OCI-LY7 (cell line): ENCODE data around the gene GK2. TPM values are rescaled to one million over a fixed set of nuclear protein-coding genes. Genes with fewer than 3 reads are reported as not detected.

ENCODE experiments used
- BruUV-seq: library from RNA; stranded (reverse); fragments of 400-500 nt; replicated peaks from 2 replicates; lab custom pipeline; 2021; lab: Mats Ljungman, UMichigan
- CTCF ChIA-PET: fragments of 300-600 bp; sonication (Branson Sonifier 250); formaldehyde crosslinking; loops from one replicate; lab custom pipeline; 2022; ENCODE audit warnings: antibody characterized with exemption; ENCODE audit not compliant: unreplicated experiment; lab: Charles Lee
- POLR2A ChIA-PET: fragments of 300-600 bp; sonication (Branson Sonifier 250); formaldehyde crosslinking; loops from one replicate; lab custom pipeline; 2022; ENCODE audit warnings: antibody characterized with exemption; lab: Charles Lee
- DNase-seq: peaks from one replicate; pipeline ENCODE4 v3.0.0-alpha.2; 2015; ENCODE audit warnings: low spot score
- H2AFZ ChIP-seq: fragments of 200-600 bp; sonication (generic), shearing (Covaris generic); 2 replicates; pipeline ENCODE4 v1.6.1; 2014; ENCODE audit warnings: mild to moderate bottlenecking, antibody characterized with exemption, low read length, moderate library complexity
- H3K27ac ChIP-seq: fragments of 200-600 bp; sonication (generic); 2 replicates; pipeline ENCODE4 v1.5.1; 2014; ENCODE audit warnings: mixed run types, low read depth, mild to moderate bottlenecking, moderate library complexity, low read length, inconsistent platforms; ENCODE audit not compliant: poor library complexity, severe bottlenecking
- H3K36me3 ChIP-seq: fragments of 200-600 bp; sonication (generic); 2 replicates; pipeline ENCODE4 v1.6.1; 2014; ENCODE audit warnings: mild to moderate bottlenecking, antibody characterized with exemption, low read length, moderate library complexity, mixed read lengths; ENCODE audit not compliant: insufficient read depth
- H3K4me1 ChIP-seq: fragments of 200-600 bp; sonication (generic); 2 replicates; pipeline ENCODE4 v1.5.1; 2014; ENCODE audit warnings: mild to moderate bottlenecking, low read length; ENCODE audit not compliant: insufficient read depth, poor library complexity, severe bottlenecking
- H3K4me2 ChIP-seq: fragments of 200-600 bp; sonication (generic); 2 replicates; pipeline ENCODE4 v1.6.1; 2014; ENCODE audit warnings: mild to moderate bottlenecking, low read length
- H3K4me3 ChIP-seq: fragments of 200-600 bp; sonication (generic); 2 replicates; pipeline ENCODE4 v1.5.1; 2014; ENCODE audit warnings: mild to moderate bottlenecking, low read depth, low read length; ENCODE audit not compliant: poor library complexity, severe bottlenecking
- H3K79me2 ChIP-seq: fragments of 200-600 bp; sonication (generic); 2 replicates; pipeline ENCODE4 v1.6.1; 2016; ENCODE audit warnings: low read depth, mild to moderate bottlenecking, low read length, moderate library complexity, mixed read lengths; ENCODE audit not compliant: insufficient read depth
- H3K9me2 ChIP-seq: fragments of 200-600 bp; sonication (generic); 2 replicates; pipeline ENCODE4 v1.6.1; 2016; ENCODE audit warnings: mild to moderate bottlenecking, low read length, mixed read lengths; ENCODE audit not compliant: insufficient read depth
- H3K9me3 ChIP-seq: fragments of 200-600 bp; sonication (generic); 2 replicates; pipeline ENCODE4 v1.6.1; 2014; ENCODE audit warnings: mild to moderate bottlenecking, mixed run types, low read length, mixed read lengths
- H4K20me1 ChIP-seq: fragments of 200-600 bp; sonication (generic); 2 replicates; pipeline ENCODE4 v1.6.1; 2014; ENCODE audit warnings: mild to moderate bottlenecking, antibody characterized with exemption, low read length, moderate library complexity, mixed read lengths; ENCODE audit not compliant: insufficient read depth
- CTCF ChIP-seq: fragments of 200-600 bp; sonication (generic); conservative IDR thresholded peaks from 2 replicates; pipeline ENCODE4 v1.5.1; 2014; ENCODE audit warnings: mild to moderate bottlenecking, antibody characterized with exemption, low read length, moderate library complexity, mixed read lengths
- EZH2phosphoT487 ChIP-seq: fragments of 200-600 bp; sonication (generic); IDR thresholded peaks from 2 replicates; pipeline ENCODE4 v1.6.1; 2018; ENCODE audit warnings: low read depth, borderline replicate concordance, mild to moderate bottlenecking, mixed run types, antibody characterized with exemption, low read length, moderate library complexity, mixed read lengths
- intact Hi-C: fragments of 100-400 bp; cut with micrococcal nuclease; formaldehyde crosslinking; loops from one replicate; pipeline ENCODE4 v1.10.0; 2022; ENCODE audit not compliant: unreplicated experiment
- total RNA-seq, 2 experiments: library from RNA; depleted of rRNA in 1 of 2; stranded (reverse); fragments of >200 nt in 1 of 2; shearing (Covaris generic) in 1 of 2; gene quantifications; 2 replicates each; pipeline ENCODE4 v1.2.3, GENCODE V29; 2014 to 2022

GK2 gene
- total RNA-seq, 2 experiments from 2014 or later: not detected

- no peaks in the 10 kb centered on the region for H3K79me2 ChIP-seq
- no peak for DNase-seq
- no peaks in the 10 kb centered on the region for H3K36me3 ChIP-seq
- H4K20me1 ChIP-seq: no peaks in the 10 kb centered on the region
- POLR2A ChIA-PET: no interaction called here
- no peaks in the 10 kb centered on the region for H3K9me3 ChIP-seq
- H3K9me2 ChIP-seq: no peaks in the 10 kb centered on the region
- CTCF ChIA-PET: interaction anchor here (0.5 kb wide), 1 partner anchor 217 kb away, joined by 3 read pairs; no protein-coding TSS in a partner anchor
- no peak overlapping the region for H3K4me2 ChIP-seq
- H3K4me3 ChIP-seq: no peak overlapping the region
- TF ChIP-seq CTCF (no peak), EZH2phosphoT487 (no peak)
- no peak overlapping the region for H3K27ac ChIP-seq
- no peaks in the 10 kb centered on the region for H3K4me1 ChIP-seq
- intact Hi-C loops: no loop called here
- BruUV-seq: no TSS peak
- H2AFZ ChIP-seq: no peak overlapping the region
These were observed 48.0 kb downstream of the GK2 start for GRCh38 chr4:79360006-79360405.

- TF ChIP-seq EZH2phosphoT487 (no peak), CTCF (no peak)
- H3K27ac ChIP-seq: no peak overlapping the region
- no peak for DNase-seq
- H3K79me2 ChIP-seq: no peaks in the 10 kb centered on the region
- H3K4me3 ChIP-seq: no peak overlapping the region
- H4K20me1 ChIP-seq: no peaks in the 10 kb centered on the region
- BruUV-seq: no TSS peak
- H3K4me2 ChIP-seq: no peak overlapping the region
- intact Hi-C loops: no loop called here
- no peaks in the 10 kb centered on the region for H3K36me3 ChIP-seq
- no peaks in the 10 kb centered on the region for H3K9me2 ChIP-seq
- H3K9me3 ChIP-seq: no peaks in the 10 kb centered on the region
- no peaks in the 10 kb centered on the region for H3K4me1 ChIP-seq
- no peak overlapping the region for H2AFZ ChIP-seq
- ChIA-PET CTCF (no interaction called here), POLR2A (interaction anchor here (1.2 kb wide), 1 partner anchor 10 kb away, joined by 3 read pairs; no protein-coding TSS in a partner anchor)
These were observed 49.6 kb downstream of the GK2 start for GRCh38 chr4:79358438-79358837.

GRCh38 chr4:79357365-79357764 lies 50.7 kb downstream of the GK2 start:
- H2AFZ ChIP-seq: no peak overlapping the region
- no peaks in the 10 kb centered on the region for H3K4me1 ChIP-seq
- H3K9me2 ChIP-seq: no peaks in the 10 kb centered on the region
- TF ChIP-seq EZH2phosphoT487 (no peak), CTCF (no peak)
- H3K79me2 ChIP-seq: no peaks in the 10 kb centered on the region
- CTCF ChIA-PET: no interaction called here
- no TSS peak for BruUV-seq
- POLR2A ChIA-PET: interaction anchor here (0.7 kb wide), 1 partner anchor 428 kb away, joined by 3 read pairs; no protein-coding TSS in a partner anchor
- H3K4me3 ChIP-seq: no peak overlapping the region
- H3K9me3 ChIP-seq: no peaks in the 10 kb centered on the region
- no peak overlapping the region for H3K27ac ChIP-seq
- no peaks in the 10 kb centered on the region for H3K36me3 ChIP-seq
- H3K4me2 ChIP-seq: no peak overlapping the region
- no peak for DNase-seq
- no peaks in the 10 kb centered on the region for H4K20me1 ChIP-seq
- intact Hi-C loops: no loop called here

Other genes starting within 250 kb of the GK2 start
- not detected in 2 replicates for gene NAA11, start 82.2 kb downstream of the GK2 start, total RNA-seq (2014; rRNA removed; shearing (Covaris generic))
- gene NAA11, start 82.2 kb downstream of the GK2 start, total RNA-seq (2022): not detected in 2 replicates